GM19238 (cell line): ENCODE data around the gene AGPAT1.
A peak's percentile ranks its signal among the peaks of the same experiment; 100 is the strongest.
"Not testable (repeated sequence)": the region's sequence is repeated elsewhere in the genome, so short reads cannot be mapped to it uniquely, and the experiment has no call there.

Source experiments
- DNase-seq: peaks from one replicate; pipeline ENCODE4 v3.0.0; 2011; ENCODE audit warnings: low spot score; ENCODE audit not compliant: insufficient read length

AGPAT1 gene

GRCh38 chr6:32187009-32187709 is 11.3 kb upstream of the AGPAT1 start:
- no peak for DNase-seq

DNA sequence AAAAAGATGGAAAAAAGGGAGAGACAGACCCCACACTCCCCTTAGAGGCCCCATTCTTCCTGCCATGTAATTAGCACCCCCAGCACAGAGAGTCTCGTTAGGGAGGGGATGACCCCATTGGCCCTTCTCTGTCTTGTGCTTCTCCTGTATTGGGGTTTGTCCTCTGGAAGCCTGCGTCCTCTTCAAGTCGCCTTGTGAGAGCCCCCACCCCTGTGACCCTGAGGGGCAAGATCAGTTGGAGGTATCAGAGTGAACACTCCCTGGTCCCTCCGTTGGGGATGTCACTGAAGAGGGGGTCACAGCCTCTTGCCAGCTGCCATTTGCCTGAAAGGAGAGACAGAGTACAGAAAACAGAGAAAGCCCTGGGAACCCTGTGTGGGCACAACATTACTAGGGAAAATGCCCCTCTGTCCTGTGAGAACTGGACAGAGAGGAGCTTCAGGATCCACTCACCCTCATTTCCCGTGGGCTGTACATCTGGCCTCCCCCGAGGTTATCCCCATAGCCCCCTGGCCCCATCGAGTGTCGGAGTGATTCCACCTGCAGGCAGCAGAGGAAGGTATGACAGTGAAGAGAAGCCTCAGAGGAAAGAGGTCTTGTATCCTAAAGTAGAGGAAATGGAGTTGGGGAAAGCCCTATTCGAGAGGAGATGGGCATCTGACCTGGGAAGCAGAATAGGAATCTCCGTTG is 10.4 kb upstream of the AGPAT1 start:
- not testable (repeated sequence) for DNase-seq

- not testable (repeated sequence) for DNase-seq
Observed at GRCh38 chr6:32185681-32186131, 9.8 kb upstream of the AGPAT1 start.

- DNase-seq: no peak
Observed at GRCh38 chr6:32184084-32184640, 8.3 kb upstream of the AGPAT1 start, which contains the start of gene AGER. Gene AGER (minus strand): TSS chr6:32184253. CDS start chr6:32184222, 31 bp downstream.

- no peak for DNase-seq
Observed at GRCh38 chr6:32183483-32184083, 7.7 kb upstream of the AGPAT1 start.

GRCh38 chr6:32183030-32183429 is 7.1 kb upstream of the AGPAT1 start:
- no peak for DNase-seq

GRCh38 chr6:32182555-32182981 is 6.7 kb upstream of the AGPAT1 start:
- no peak for DNase-seq

DNA sequence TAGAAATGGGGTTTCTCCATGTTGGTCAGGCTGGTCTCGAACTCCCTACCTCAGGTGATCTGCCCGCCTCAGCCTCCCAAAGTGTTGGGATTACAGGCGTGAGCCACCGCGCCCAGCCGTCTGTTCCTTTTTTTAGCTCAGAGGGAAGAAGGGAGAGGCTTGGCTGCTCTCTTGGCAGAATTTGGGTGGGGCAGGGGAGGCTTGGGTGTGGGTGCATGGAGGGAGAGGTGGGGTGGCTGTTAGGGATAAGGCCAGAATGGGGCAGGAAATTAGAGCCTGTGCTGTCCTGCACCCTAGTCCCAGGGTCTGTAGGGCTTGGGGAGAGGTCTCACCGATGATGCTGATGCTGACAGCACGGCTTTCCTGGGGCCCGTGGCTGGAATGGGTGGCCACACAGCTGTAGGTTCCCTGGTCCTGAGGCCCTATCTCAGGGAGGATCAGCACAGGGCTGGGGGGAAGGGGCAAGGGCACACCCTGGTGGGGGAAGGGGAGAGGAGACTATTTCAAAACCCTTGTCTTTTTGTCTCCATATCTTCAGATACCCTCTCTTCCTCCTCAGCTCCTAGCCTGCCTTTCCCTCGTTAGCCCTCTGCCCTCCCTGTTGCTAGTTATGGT is 6.1 kb upstream of the AGPAT1 start:
- DNase-seq: no peak

DNA sequence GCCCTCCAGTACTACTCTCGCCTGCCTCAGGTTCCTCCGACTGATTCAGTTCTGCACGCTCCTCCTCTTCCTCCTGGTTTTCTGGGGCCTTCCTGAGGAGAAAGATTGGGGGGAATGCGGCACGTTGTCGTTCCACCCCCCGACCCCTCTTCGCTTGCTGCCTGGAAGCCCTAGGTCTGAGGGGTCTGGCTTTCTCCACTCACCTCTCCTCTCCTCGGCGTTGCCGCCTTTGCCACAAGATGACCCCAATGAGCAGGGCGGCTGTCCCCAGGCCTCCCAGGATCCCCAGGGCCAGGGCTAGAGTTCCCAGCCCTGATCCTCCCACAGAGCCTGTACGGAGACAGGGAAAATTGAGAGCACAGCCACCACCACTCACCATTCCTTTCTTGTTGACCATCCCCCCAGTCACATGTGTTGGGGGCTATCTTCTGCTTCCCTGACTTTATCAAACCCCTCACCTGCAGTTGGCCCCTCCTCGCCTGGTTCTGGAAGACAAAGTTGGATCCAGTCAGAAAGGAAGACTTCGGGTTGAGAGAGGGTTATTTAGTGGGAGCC is 5.3 kb upstream of the AGPAT1 start:
- DNase-seq: no peak

- DNase-seq: no peak
Observed at GRCh38 chr6:32179766-32180405, 4.0 kb upstream of the AGPAT1 start.

DNA sequence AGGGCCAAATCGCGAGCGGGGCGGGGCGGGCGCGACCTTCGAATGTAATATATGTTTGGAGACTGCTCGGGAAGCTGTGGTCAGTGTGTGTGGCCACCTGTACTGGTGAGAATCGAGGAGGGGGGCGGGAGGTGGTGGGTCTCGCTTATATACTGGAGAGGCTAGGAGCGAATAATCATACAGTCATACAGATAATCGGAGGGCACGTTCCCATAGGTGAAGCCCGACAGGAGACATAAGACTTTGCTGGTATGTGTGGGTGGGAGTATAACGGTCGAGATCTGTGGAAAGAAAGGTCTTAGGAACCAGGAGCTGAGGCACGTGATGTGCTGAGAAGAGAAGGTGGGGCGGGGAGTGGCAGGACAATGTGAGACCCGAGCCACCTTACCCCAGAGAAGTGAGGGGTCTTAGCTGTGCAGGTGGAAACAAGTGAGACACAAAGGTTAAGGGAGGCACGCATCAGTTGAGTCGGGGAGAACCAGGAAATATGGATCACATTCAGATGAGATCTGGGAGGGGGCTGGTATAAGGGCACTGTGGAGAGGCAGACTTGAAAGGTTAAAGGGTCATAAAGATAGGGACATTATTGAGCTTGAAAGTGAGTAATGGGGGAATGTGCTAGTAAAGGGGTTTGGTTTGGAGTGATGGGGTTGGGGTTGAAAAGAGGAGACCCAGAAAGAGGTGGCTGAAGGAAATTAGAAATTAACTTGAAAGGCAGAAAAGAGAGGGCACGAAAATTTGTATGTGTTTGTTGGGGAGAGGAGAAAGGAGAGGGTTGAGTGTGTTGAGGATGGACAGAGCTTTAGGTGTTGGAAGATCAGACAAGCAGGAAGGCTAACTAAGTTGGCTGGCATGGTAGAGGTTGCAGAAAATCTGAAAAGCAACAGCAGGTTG is 2.9 kb upstream of the AGPAT1 start:
- DNase-seq: no peak

DNA sequence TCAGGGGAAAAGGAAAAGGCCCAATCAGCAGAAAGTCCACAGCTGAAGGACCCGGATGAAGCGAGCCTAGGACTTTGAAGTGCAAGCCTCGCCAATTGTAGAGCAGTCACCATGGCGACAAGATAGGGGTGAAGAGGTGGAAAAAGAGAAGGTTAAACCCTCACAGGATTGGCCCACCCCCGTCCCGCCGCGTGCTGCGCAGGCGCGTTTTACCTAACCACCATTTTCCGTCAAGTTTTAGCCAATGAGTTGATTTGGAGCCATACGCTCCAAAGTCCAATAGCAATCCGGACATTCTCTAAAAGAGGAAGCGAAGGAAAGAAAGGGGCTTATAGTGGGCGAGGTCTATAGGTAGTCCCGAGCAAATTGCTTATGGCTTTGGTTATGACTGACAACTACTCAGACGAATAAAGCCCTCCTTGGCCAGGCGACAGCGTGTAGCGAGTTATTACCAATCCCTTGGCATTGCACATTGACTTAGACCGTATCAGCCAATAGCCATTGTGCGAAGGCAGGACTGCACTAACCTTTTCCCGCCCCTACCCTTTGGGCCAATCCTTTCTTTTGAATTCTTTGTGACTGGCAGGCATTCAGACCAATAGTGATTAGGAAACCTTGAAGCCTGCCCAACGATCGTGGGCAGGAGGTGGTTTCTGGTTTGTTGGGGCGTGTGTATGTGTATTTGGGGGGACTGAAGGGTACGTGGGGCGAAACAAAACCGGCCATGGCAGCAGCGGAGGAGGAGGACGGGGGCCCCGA is 2.1 kb upstream of the AGPAT1 start, which contains the start of gene RNF5:
RNF5 (plus strand) TSS at position 618 of the 759 bp plus-strand sequence; CDS start at position 725, 107 bp downstream.
- DNase-seq: peak; percentile 89

- DNase-seq: no peak
Observed at GRCh38 chr6:32177183-32177787, 1.4 kb upstream of the AGPAT1 start.

DNA sequence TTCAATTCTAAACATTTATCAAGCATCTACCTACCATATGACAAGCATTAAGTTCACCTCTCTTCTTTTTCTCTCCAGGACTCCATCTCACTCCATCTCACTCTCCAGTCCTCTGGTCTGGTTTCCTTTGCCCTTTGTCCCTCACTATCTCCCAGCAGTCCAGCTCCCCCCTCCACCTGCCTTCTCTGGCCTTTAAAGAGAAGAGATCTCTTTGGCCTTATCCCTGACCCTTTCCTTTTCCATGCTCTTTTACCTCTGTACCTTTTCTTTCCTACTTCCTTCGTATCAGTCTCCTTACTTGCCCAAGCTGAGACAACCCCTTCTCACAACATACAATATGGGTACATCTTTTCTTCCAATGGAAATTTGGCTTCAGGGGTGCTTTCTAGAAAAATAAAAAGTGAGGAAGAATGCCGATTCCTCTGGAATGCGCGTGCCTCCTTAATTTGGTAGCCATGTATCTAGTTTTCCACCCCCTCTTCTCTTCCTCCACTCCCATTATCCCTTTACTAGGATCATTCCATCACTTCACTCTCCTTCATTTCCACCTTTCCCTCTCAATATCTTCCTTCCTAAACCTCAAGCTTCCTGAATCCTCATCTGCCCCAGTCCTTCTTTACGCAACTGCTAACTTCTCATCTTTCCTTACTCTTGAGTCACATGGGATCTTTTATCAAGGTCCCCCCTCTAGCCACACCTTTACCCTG is 745 bp upstream of the AGPAT1 start:
- DNase-seq: no peak

DNA sequence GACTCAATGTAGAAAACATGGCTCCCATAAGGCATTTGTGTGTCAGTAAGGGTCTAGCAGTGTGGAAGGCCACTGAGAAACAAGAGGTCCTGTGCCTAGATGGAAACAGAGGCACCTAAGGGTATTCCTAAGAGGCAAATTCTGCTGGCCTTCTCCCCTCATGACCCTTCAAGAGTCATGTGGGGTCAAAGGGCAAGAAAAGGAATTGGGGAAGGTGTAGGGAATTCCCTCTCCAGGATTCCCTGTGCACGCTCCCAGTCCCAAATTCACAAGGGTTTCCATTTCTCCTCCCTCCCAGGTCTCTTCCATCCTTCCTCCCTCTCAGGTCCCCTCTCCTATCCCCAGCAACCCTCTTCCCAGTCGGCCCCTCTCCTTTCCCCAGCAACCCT is 568 bp downstream of the AGPAT1 start:
- no peak for DNase-seq

DNA sequence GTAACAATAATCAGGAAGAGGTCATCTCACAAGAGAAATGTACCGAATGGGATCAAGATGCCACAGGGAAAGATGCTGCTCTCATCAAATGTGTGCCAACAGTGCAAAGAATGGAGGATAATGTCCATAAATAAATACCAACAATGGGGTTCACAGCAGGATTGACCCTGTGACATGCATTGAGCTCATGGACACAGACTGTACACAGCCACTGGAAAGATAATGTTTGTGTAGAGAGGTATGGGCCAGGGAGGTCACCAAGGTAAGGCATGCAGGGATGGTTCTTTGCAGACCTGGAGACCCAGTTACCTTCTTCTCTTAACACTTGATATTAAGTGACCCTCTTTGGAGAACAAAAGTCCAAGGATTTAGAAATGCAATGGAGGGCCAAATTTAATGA is 1.5 kb downstream of the AGPAT1 start:
- no peak for DNase-seq

GRCh38 chr6:32173051-32173727 is 2.7 kb downstream of the AGPAT1 start:
- DNase-seq: no peak
